IPS DF 19.7 (cell line): Measurements from ENCODE around the gene PLOD1.
"Not testable (repeated sequence)": the region's sequence is repeated elsewhere in the genome, so short reads cannot be mapped to it uniquely, and the experiment has no call there.

Experiments used
- DNase-seq: peaks from one replicate; pipeline ENCODE4 v3.0.0-alpha.2; 2013; ENCODE audit warnings: low read depth, low spot score

The PLOD1 gene

DNA sequence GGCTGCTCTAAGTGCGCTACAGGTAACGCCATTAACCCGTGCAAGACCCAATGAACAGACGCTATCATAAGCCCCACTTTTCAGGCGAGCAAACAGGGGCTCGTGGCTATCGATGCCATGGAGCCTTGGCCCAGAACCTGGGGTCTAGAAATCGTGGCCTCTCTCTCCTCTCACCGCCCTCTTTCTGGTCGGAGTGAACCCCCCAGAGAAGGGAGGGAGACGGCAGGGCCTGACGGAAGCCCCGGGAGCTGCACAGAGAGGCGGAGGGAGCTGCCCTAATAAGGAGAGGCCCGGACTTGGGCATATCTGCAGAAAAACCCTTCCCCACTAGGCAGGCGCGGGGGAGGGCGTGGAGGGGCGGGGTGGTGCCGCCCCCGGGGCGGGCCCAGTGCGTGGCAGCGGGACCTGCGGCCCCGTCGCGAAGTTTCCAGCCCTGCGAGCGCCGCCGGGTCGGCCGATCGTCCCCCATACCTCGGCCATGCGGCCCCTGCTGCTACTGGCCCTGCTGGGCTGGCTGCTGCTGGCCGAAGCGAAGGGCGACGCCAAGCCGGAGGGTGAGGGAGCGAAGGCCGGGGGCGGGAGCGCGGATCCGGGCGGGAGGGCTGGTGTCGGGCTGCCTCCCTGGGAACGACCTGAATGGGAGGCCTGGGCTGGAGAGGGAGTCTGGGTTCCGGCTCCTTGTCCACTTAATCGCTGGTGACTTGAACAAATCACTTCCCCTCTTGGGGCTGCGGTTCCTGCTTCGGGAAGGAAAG is at the start of gene PLOD1:
TSS of gene PLOD1 (plus strand) at position 416 of the 755 bp plus-strand sequence. CDS start at position 479, 63 bp downstream.
- no peak for DNase-seq

DNA sequence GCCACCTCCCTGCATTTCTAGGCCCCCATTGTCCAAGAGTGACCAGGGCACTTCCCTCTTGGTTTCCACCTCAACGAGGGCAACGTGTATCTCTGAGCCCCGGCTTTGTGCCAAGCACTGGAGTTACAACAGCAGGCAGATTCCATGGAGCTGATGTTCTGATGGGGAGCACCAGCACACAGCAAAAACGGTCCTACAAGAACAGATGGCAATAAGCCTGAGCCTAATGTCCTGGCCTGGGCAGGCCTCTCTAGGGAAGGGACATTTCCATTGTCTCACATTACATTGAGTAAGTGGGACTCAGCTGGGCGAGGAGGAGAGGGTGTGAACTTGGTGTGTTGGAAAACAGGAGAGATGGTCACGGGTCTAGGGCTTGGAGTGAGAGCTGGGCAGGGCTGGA is 48.6 kb upstream of the PLOD1 start:
- DNase-seq, result no peak

DNA sequence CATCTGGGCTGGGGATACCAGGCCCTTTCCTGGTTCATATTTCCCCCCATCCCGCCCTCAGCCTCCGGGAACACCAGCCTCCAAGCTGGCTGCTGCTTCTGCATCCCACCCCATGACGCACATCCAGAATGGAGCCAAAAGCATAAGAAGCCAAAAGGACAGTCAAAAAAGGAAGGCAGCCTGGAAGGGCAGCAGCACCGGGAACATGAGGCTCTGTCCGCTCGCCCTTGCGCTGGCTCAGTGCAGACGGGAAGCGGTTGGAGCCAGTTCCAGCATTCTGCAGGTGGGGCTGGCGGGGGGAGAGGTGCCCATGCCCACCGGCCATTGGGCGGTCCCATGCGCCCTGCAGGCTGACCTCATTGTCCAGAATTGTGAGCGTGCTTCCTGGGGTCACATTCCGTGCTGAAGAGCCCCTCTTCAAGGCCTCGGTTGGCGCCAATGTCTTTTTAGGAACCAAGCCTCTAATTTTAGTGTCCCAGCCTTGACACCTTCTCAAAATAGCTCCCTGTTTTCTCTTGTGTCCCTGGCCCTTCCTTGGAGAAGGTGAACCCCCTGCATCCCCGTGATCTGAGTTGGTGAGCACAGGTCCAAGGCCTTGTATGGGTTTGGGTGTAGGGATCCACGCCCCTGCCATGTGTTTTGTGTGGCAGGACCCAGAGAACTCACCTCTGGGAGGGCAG is 47.4 kb upstream of the PLOD1 start:
- DNase-seq, result no peak

- DNase-seq, result no peak
These were observed 46.9 kb upstream of the PLOD1 start for GRCh38 chr1:11887666-11888007.

- no peak for DNase-seq
These were observed 46.2 kb upstream of the PLOD1 start for GRCh38 chr1:11888206-11888876.

DNA sequence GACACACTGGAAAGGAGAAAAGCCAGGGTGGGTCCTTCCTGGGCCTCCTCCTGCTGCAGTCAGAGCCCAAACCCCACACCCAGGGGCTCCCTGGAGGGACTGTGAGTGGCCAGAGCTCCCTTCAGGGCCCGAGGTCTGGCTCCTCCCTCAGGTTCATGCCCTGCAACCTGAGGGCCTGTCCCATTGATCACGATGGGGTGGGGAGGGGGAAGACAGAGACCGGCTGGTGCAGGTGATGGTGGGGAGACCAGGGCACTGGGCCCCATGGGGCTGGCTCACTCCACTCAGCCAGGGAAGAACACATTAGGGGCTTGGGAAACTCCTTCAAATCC is 45.7 kb upstream of the PLOD1 start:
- DNase-seq, result no peak

GRCh38 chr1:11891433-11892186 is 42.9 kb upstream of the PLOD1 start:
- no peak for DNase-seq

DNA sequence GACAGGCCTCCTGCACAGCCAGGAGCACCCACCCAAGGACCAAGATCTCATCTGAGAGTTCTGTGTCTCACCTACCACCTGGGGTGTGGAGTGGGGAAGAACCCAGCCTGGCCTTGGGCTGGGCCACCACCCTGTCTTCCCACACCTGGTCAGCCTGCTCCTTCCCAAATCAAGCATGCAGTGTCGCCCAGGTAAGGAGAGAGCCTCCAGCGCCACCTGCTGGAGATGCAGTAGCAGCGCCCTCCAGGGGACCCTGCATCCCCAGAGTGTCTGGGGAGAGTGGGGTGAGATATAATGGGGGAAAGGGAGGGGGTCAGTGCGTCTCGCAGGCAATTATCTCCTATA is 40.6 kb upstream of the PLOD1 start:
- no peak for DNase-seq

DNA sequence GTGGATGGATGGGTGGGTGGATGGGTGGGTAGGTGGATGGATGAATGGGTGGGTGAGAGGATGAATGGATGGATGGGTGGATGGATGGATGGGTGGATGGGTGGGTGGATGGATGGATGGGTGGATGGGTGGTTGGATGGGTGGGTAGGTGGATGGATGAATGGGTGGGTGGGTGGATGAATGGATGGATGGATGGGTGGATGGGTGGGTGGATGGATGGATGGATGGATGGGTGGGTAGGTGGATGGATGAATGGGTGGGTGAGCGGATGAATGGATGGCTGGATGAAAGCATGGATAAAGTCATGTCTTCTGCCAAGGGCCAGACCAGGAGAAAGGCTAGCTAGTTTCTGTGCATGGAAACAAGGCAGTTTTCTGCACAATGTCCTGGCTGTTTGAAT is 40.0 kb upstream of the PLOD1 start:
- not testable (repeated sequence) for DNase-seq

DNA sequence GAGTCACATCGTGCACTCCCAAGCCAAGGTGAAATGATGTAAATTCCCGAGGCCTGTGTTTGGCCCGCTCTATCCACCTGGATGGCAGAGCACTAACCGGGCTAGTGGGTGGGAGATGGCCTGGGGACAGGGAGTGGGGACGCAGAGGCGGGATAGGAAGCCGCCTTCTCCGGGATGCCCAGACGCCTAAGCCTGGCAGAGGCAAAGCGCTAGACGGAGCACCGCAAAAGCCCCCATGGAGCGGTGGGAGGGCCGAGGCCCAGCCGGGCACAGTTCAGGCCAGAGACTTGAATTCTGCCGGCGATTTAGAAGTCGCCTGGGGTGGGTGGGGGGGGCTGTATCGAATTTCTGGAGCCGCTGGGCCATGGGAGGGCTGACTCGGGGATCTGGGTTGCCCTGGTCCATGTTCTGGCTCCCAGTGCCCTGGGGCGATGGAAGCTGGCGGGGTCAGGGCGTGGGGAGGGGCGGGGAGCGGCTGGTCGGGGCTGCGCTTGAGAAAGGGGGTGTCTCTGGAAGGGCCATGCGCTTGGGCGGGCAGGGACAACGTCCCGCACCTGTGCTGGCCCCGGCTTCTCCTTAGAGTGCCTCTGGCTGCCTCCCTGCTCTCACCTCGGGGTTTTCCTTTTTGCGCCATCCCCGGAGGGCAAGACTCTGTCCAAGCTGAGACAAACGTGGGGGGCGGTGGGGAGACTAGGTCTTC is 36.3 kb upstream of the PLOD1 start:
- DNase-seq, result no peak

DNA sequence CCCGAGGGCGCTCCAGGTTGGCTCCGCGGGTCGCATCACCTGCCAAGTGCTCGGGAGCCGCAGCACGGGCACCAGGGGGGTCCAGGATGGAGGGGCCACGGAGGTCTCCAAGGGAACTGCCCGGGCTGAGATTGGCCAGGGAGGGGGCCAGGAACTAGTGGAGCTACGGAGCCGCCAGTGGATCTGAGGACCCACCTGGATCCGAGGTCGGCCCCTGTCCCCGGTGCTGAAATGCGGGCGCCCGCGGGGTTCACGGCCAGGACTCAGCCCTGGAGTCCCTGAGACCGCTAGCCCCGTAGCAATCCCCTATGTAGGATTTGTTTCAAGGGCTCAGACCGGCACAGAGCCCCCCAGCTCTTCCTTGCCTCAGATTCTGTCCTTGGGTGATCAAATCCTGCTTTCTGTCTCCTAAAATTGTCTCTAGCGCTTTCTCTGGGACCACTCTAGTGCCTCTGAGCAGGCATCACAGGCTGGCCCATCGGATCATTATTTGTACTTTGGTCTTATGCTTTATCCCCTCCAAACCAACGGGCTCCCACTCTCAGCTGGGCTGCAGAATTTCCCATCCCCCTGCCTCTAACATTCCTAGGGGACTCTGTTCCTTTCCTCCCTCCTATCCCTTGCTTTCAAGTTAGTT is 35.6 kb upstream of the PLOD1 start:
- DNase-seq, result no peak

GRCh38 chr1:11901446-11901845 is 33.1 kb upstream of the PLOD1 start:
- DNase-seq, result not testable (repeated sequence)

DNA sequence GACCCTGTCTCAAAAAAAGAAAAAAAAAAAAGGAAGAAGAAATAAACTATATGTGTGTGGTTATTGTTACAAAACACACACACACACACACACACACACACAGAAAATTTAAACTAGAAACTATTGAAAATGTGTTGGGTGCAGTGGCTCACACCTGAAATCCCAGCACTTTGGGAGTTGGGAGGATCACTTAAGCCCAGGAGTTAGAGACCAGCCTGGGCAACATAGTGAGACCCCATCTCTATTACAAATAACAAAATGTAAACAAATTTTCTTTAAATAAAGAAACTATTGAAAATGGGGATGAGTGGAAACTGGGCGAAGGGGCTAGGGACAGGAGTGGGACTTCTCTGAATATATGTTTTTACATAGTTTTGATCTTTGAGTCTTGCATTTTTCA is 31.3 kb upstream of the PLOD1 start:
- DNase-seq, result no peak

DNA sequence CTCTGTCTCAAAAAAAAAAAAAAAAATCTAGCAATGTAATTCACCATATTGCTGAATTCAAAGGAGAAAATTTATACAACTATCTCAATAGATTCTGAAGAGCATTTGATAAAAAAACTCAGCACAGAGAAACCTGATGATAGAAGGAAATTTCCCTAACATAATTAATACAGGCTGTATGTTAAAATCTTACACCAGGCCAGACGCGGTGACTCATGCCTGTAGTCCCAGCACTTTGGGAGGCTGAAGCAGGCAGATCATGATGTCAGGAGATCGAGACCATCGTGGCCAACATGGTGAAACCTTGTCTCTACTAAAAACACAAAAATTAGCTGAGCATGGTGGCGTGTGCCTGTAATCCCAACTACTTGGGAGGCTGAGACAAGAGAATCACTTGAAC is 30.4 kb upstream of the PLOD1 start:
- not testable (repeated sequence) for DNase-seq

DNA sequence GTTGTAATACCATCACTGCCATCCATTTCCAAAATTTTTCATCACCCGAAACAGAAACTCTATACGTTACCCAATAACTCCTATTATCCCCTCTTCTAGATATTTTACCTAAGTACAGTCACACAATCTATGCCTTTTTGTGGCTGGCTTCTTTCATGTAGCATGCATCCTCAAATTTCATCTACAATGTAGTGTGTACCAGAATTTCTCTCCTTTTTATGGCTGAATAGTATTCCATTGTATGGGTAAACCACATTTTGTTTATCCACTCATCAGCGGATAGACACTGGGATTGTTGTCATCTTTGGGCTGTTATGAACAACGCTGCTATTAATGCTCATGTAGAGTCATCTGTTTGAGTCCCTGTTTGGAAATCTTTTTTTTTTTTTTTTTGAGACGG is 29.5 kb upstream of the PLOD1 start:
- DNase-seq, result no peak

DNA sequence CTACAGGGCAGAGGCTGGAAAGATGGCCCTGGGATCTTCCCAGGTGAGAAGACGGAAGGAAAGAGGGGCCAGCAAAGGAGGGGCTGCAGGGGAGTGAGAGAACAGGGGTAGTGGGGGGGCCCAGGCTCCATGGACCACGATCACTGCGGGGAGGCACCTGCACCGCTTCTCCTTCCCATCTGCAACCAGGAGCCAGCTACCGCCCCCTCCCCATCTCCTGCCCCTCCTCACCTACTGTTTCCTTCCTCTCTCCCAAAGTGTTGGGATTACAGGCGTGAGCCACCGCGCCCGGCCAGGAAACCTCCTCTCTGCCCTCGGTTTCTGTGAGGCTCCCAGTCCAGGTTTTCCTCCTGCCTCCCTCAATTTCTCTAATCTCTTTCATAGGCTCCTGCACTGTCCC is 27.6 kb upstream of the PLOD1 start:
- DNase-seq, result no peak

DNA sequence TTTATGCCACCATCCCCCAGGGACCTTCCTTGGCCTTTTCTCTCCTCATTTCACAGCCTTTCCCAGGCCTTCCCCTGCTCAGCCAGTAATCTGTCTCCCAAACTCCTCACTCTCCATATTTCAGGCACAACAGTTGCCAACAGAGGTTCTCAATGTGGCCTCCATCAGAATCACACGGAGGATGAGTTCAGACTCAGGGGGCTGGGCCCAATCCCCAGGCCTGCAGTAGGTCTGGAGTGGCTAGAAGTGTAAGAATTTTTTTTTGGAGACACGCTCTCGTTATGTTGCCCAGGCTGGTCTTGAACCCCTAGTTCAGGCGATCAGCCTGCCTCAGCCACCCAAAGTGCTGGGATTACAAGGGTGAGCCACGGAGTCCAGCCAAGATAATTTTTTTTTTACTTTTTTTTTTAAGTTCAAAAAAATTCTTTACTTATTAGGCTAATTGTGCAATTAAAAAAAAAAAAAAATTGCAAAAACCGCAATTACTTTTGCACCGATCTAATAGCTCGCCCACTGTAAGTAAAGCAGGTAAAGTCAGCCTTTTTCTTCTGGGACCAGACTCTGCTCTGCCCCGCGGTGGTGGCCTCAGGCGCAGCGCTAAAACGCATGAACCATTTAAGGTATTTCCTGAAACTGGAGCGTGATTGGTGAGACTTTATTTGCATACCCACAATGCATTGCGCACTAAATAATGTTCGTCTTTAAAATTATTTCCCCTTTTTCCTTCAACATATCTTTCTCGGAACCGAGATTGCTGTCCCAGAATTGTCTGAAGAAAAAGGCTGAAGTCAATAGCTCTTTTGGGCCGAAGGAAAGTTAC is 27.0 kb upstream of the PLOD1 start:
- DNase-seq, result peak; percentile 77

GRCh38 chr1:11908095-11908675 is 26.3 kb upstream of the PLOD1 start:
- peak; percentile 96 for DNase-seq

- not testable (repeated sequence) for DNase-seq
These were observed 23.6 kb upstream of the PLOD1 start for GRCh38 chr1:11910914-11911228.

DNA sequence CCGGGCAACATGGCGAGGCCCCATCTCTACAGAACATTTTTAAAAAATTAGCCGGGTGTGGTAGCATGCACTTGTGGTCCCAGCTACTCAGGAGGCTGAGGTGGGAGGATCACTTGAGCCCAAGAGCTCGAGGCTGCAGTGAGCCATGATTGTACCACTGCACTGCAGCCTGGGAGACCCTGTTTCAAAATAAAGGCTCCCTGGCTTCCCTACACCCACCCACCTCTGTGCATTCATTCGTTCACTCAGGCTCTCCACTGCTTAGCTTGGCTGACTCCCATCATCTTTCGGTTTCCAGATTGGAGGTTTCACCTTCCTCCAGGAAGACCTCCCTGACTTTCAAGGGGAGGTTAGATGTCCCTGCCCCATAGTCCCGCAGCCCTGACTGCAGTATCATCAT is 22.5 kb upstream of the PLOD1 start:
- DNase-seq, result no peak
